Erythroblast (primary cell): Measurements from ENCODE around the gene WNT4.

Source experiments
- GATA1 ChIP-seq: IDR thresholded peaks from 2 replicates; pipeline ENCODE4 v1.6.1; 2011; ENCODE audit warnings: low read depth, mild to moderate bottlenecking, control low read depth, low read length, moderate library complexity
- POLR2A ChIP-seq: IDR thresholded peaks from 2 replicates; pipeline ENCODE4 v1.6.1; 2011; ENCODE audit warnings: mild to moderate bottlenecking, low read length

DNA sequence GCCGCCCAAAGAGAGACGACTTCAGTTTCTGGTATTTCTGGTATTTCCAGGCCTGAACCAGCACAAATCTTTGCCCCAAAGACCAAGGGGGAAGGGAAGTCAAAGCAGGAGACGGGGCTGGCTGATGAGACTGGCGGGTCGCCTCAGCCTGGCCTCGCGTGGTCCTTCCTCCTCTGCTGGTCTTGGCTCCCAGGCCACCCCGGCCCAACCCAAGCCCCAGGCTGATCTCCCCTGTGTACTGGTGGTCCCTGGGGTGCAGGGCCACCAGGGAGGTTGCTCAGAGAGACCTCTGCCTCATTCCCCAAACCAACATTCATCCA, 19.9 kb downstream of the WNT4 start:
- no peak for TF ChIP-seq POLR2A
- TF ChIP-seq GATA1 = no peak
